Adipose tissue (tissue), 3 donors: ENCODE results near the gene LRRC34. TPM values are rescaled to one million over a fixed set of nuclear protein-coding genes. Genes with fewer than 3 reads are reported as not detected.

Source experiments
- polyA plus RNA-seq, 3 donors: library from polyadenylated mRNA; stranded (reverse); fragments of 200-250 nt; gene quantifications; one replicate each; pipeline ENCODE4 v1.2.3, GENCODE V29; 2013
- donor health status: healthy with polysubstance abuse.
- donor health status: Bipolar disorder and iron deficiency.
- donor health status: healthy.

Gene LRRC34
- polyA plus RNA-seq, 3 donors: 0.92 to 7.2 (median 3.7) TPM

Other genes starting within 250 kb of the LRRC34 start
- 10 to 100 TPM in 2 of 3 donors, 1 to 10 TPM in 1; 6.5 to 12.6 (median 12.3) TPM for gene MECOM, start 149.2 kb downstream of the LRRC34 start, polyA plus RNA-seq
- gene TERC, start 47.8 kb downstream of the LRRC34 start, polyA plus RNA-seq: not detected
- gene ACTRT3, start 43.3 kb downstream of the LRRC34 start, polyA plus RNA-seq: 1 to 10 TPM in 2 of 3 donors, under 1 TPM in 1; 0.95 to 2.0 (median 1.8) TPM
- gene MYNN, start 39.5 kb downstream of the LRRC34 start, polyA plus RNA-seq: 10 to 100 TPM in 1 of 3 donors, 1 to 10 TPM in 2; 7.1 to 10.2 (median 8.4) TPM
- not detected for gene LRRIQ4, start within 50 bp of the LRRC34 start, polyA plus RNA-seq
- under 1 TPM in 1 of 3 donors, not detected in 2; 0.56 TPM for gene LRRC31, start 57.0 kb upstream of the LRRC34 start, polyA plus RNA-seq
- gene SAMD7, start 98.7 kb upstream of the LRRC34 start, polyA plus RNA-seq: not detected
- 10 to 100 TPM; 44.2 to 58.1 (median 54.8) TPM for gene SEC62, start 153.9 kb upstream of the LRRC34 start, polyA plus RNA-seq
- 10 to 100 TPM in 1 of 3 donors, 1 to 10 TPM in 2; 5.2 to 11.0 (median 6.7) TPM for gene GPR160, start 225.1 kb upstream of the LRRC34 start, polyA plus RNA-seq